NB4 (cell line): ENCODE data around the gene ZCCHC24.
A peak's percentile ranks its signal among the peaks of the same experiment; 100 is the strongest.

ENCODE experiments used
- DNase-seq: peaks from one replicate; pipeline ENCODE4 v3.0.0; 2010; ENCODE audit warnings: low read depth
- H3K4me3 ChIP-seq: one replicate; pipeline ENCODE4 v1.5.1; 2011; ENCODE audit warnings: mild to moderate bottlenecking, low read depth, low read length, moderate library complexity
- MYC ChIP-seq: IDR thresholded peaks from 2 replicates; pipeline ENCODE4 v1.6.1; 2011; ENCODE audit warnings: low read depth, low read length
- POLR2A ChIP-seq: IDR thresholded peaks from 2 replicates; pipeline ENCODE4 v1.6.1; 2011; ENCODE audit warnings: mild to moderate bottlenecking; ENCODE audit not compliant: insufficient read length; ENCODE audit errors: extremely low read depth
- TF ChIP-seq, protein P1 (sequence below): IDR thresholded peaks from one replicate; pipeline ENCODE4 v1.5.1; 2012; ENCODE audit warnings: low read depth, low read length
- TF ChIP-seq, protein P2 (sequence below): IDR thresholded peaks from 2 replicates; pipeline ENCODE4 v1.6.1; 2011; ENCODE audit warnings: low read depth, low read length

Gene ZCCHC24

GRCh38 chr10:79354615-79355014 lies 90.8 kb downstream of the ZCCHC24 start:
- no peak for DNase-seq
- TF ChIP-seq POLR2A, result no peak
- TF ChIP-seq, protein P1, sequence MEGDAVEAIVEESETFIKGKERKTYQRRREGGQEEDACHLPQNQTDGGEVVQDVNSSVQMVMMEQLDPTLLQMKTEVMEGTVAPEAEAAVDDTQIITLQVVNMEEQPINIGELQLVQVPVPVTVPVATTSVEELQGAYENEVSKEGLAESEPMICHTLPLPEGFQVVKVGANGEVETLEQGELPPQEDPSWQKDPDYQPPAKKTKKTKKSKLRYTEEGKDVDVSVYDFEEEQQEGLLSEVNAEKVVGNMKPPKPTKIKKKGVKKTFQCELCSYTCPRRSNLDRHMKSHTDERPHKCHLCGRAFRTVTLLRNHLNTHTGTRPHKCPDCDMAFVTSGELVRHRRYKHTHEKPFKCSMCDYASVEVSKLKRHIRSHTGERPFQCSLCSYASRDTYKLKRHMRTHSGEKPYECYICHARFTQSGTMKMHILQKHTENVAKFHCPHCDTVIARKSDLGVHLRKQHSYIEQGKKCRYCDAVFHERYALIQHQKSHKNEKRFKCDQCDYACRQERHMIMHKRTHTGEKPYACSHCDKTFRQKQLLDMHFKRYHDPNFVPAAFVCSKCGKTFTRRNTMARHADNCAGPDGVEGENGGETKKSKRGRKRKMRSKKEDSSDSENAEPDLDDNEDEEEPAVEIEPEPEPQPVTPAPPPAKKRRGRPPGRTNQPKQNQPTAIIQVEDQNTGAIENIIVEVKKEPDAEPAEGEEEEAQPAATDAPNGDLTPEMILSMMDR, result no peak
- no peak for TF ChIP-seq MYC
- TF ChIP-seq, protein P2, sequence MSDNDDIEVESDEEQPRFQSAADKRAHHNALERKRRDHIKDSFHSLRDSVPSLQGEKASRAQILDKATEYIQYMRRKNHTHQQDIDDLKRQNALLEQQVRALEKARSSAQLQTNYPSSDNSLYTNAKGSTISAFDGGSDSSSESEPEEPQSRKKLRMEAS, result no peak
- H3K4me3 ChIP-seq, result peak overlapping the region; percentile 8

- TF ChIP-seq, protein P2, result no peak
- TF ChIP-seq, protein P1, result no peak
- DNase-seq, result peak; percentile 76
- H3K4me3 ChIP-seq, result no peak overlapping the region
Observed at GRCh38 chr10:79354141-79354540, 91.3 kb downstream of the ZCCHC24 start.

GRCh38 chr10:79353726-79354125 lies 91.7 kb downstream of the ZCCHC24 start:
- TF ChIP-seq POLR2A, result no peak
- TF ChIP-seq, protein P1, result no peak
- TF ChIP-seq, protein P2, result no peak
- TF ChIP-seq MYC, result no peak
- H3K4me3 ChIP-seq, result no peak overlapping the region
- DNase-seq, result no peak

DNA sequence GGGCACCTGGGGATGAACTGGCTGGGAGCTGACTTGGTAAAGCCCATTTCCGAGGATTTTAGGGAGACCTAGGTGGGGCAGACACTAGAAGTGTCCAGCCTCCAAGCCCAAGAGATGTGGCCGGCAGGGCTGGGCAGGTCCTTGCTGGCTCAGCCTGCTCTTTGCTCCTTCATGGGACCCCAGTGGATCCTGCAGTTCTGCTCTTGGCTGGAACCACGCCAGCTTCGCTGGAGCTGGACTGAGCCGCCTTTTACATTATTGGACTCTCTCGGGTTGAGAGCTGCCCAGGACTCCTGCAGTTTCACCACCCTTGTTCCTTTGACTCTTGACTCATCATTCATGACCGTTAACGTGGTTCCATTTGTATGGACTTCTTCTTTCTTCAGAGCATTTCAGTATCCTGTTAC lies 92.4 kb downstream of the ZCCHC24 start:
- TF ChIP-seq MYC (no peak), POLR2A (no peak)
- TF ChIP-seq, protein P1, result no peak
- TF ChIP-seq, protein P2, result no peak
- no peak overlapping the region for H3K4me3 ChIP-seq
- DNase-seq, result peak; percentile 77

GRCh38 chr10:79352035-79352877 lies 93.2 kb downstream of the ZCCHC24 start:
- no peak for TF ChIP-seq POLR2A
- peak; percentile 17 for DNase-seq
- peak overlapping the region; percentile 6 for H3K4me3 ChIP-seq

DNA sequence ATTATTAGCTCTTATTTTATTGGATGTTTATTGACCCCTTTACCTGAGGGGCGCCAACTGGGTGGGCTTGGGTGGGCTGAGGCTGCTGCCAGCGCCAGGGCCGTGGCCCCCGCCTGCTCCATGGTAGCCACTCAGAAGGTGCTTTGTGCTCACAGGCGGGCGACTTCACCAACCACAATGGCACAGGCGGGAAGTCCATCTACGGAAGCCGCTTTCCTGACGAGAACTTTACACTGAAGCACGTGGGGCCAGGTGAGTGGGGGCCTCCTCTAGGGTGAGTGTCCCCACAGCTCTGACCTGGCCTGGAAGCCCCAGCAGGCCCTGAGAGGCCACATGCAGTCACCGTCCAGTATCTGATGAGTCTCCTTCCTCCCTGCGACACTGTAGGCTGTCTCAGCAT lies 94.1 kb downstream of the ZCCHC24 start:
- DNase-seq, result no peak
- H3K4me3 ChIP-seq, result peak overlapping the region; percentile 21
- TF ChIP-seq, protein P2, result no peak
- no peak for TF ChIP-seq MYC
- TF ChIP-seq, protein P1, result no peak
- TF ChIP-seq POLR2A, result no peak
